BLaER1 treated with 17β-estradiol and CSF1 and Interleukin-3, amounts not matched to agents 10 nM and 100 nM (cell line): ENCODE data around the gene FRA10AC1.

ENCODE experiments used
- H3K27ac ChIP-seq, 11 experiments: shearing (Covaris generic); formaldehyde crosslinking; 2 replicates each; pipeline ENCODE4 v1.8.1; 2022
- H3K27me3 ChIP-seq, 11 experiments: shearing (Covaris generic); formaldehyde crosslinking; 2 replicates each; pipeline ENCODE4 v1.8.1; 2022
- H3K36me3 ChIP-seq, 11 experiments: shearing (Covaris generic); formaldehyde crosslinking; 2 replicates each; pipeline ENCODE4 v1.8.1; 2022
- H3K4me1 ChIP-seq, 10 experiments: shearing (Covaris generic); formaldehyde crosslinking; 2 replicates each; pipeline ENCODE4 v1.8.1; 2022
- H3K4me2 ChIP-seq, 11 experiments: shearing (Covaris generic); formaldehyde crosslinking; 2 replicates each; pipeline ENCODE4 v1.8.1; 2022
- H3K4me3 ChIP-seq, 10 experiments: shearing (Covaris generic); formaldehyde crosslinking; 2 replicates each; pipeline ENCODE4 v1.8.1; 2022
- H3K9ac ChIP-seq, 11 experiments: shearing (Covaris generic); formaldehyde crosslinking; 2 replicates each; pipeline ENCODE4 v1.8.1; 2022
- H3K9me3 ChIP-seq, 11 experiments: shearing (Covaris generic); formaldehyde crosslinking; replicated peaks in 1 of 11; 2 replicates each; pipeline ENCODE4 v1.8.1; 2022
- H4K20me1 ChIP-seq, 11 experiments: shearing (Covaris generic); formaldehyde crosslinking; 2 replicates each; pipeline ENCODE4 v1.8.1; 2022
- Cebpa-rat ChIP-seq, 11 experiments: shearing (Covaris generic); IDR thresholded peaks; 2 replicates each; pipeline ENCODE4 v1.8.1; 2022

Gene FRA10AC1

GRCh38 chr10:93726024-93726423 lies 23.6 kb upstream of the FRA10AC1 start:
- no peak overlapping the region for H3K4me3 ChIP-seq
- no peak overlapping the region for H3K4me2 ChIP-seq
- H4K20me1 ChIP-seq, result no peaks in the 10 kb centered on the region
- no peaks in the 10 kb centered on the region for H3K36me3 ChIP-seq
- peaks cover 0 to 22% (median 1%) of the 10 kb centered on the region in 10 experiments; a peak in 9 of 20 replicates for H3K4me1 ChIP-seq
- no peaks in the 10 kb centered on the region for H3K27me3 ChIP-seq
- no peak for TF ChIP-seq Cebpa-rat (IDR thresholded peaks at IDR 0.05)
- no peaks in the 10 kb centered on the region for H3K9me3 ChIP-seq
- H3K9ac ChIP-seq, result no peak overlapping the region
- H3K27ac ChIP-seq, result no peak overlapping the region

GRCh38 chr10:93723153-93723552 lies 20.8 kb upstream of the FRA10AC1 start:
- H3K27ac ChIP-seq, result no peak overlapping the region
- H3K36me3 ChIP-seq, result no peaks in the 10 kb centered on the region
- no peak overlapping the region for H3K4me3 ChIP-seq
- H3K27me3 ChIP-seq, result no peaks in the 10 kb centered on the region
- H3K9me3 ChIP-seq, result no peaks in the 10 kb centered on the region
- no peaks in the 10 kb centered on the region for H4K20me1 ChIP-seq
- peak overlapping the region in 2 of 11 experiments; percentile 61 to 65; a peak in 4 of 22 replicates for H3K4me2 ChIP-seq
- no peak for TF ChIP-seq Cebpa-rat (IDR thresholded peaks at IDR 0.05)
- no peak overlapping the region for H3K9ac ChIP-seq
- H3K4me1 ChIP-seq, result peaks cover 0 to 44% (median 13%) of the 10 kb centered on the region in 10 experiments; a peak in 11 of 20 replicates

GRCh38 chr10:93722550-93722949 lies 20.2 kb upstream of the FRA10AC1 start:
- H3K4me3 ChIP-seq, result no peak overlapping the region
- no peak overlapping the region for H3K9ac ChIP-seq
- no peak for TF ChIP-seq Cebpa-rat (IDR thresholded peaks at IDR 0.05)
- no peaks in the 10 kb centered on the region for H3K36me3 ChIP-seq
- H3K4me2 ChIP-seq, result peak overlapping the region in 2 of 11 experiments; percentile 61 to 65; a peak in 4 of 22 replicates
- no peaks in the 10 kb centered on the region for H4K20me1 ChIP-seq
- no peaks in the 10 kb centered on the region for H3K27me3 ChIP-seq
- no peak overlapping the region for H3K27ac ChIP-seq
- peaks cover 0 to 44% (median 13%) of the 10 kb centered on the region in 10 experiments; a peak in 11 of 20 replicates for H3K4me1 ChIP-seq
- no peaks in the 10 kb centered on the region for H3K9me3 ChIP-seq

GRCh38 chr10:93719901-93720300 lies 17.5 kb upstream of the FRA10AC1 start:
- H3K4me2 ChIP-seq, result peak overlapping the region in 3 of 11 experiments; percentile 45 to 65 (median 46); a peak in 5 of 22 replicates
- no peaks in the 10 kb centered on the region for H3K36me3 ChIP-seq
- no peaks in the 10 kb centered on the region for H3K9me3 ChIP-seq
- no peaks in the 10 kb centered on the region for H3K27me3 ChIP-seq
- no peak overlapping the region for H3K9ac ChIP-seq
- H4K20me1 ChIP-seq, result no peaks in the 10 kb centered on the region
- no peak overlapping the region for H3K27ac ChIP-seq
- TF ChIP-seq Cebpa-rat (IDR thresholded peaks at IDR 0.05), result no peak
- peaks cover 0 to 44% (median 13%) of the 10 kb centered on the region in 10 experiments; a peak in 11 of 20 replicates for H3K4me1 ChIP-seq
- no peak overlapping the region for H3K4me3 ChIP-seq

GRCh38 chr10:93718937-93719725 lies 16.7 kb upstream of the FRA10AC1 start:
- H3K4me3 ChIP-seq, result no peak overlapping the region

GRCh38 chr10:93716766-93717165 lies 14.4 kb upstream of the FRA10AC1 start:
- Histone ChIP-seq H3K4me3 (no peak overlapping the region), H3K27me3 (no peaks in the 10 kb centered on the region), H4K20me1 (no peaks in the 10 kb centered on the region), H3K36me3 (no peaks in the 10 kb centered on the region), H3K4me1 (peaks cover 0 to 26% (median 13%) of the 10 kb centered on the region in 10 experiments; a peak in 11 of 20 replicates), H3K4me2 (no peak overlapping the region), H3K9ac (no peak overlapping the region), H3K9me3 (no peaks in the 10 kb centered on the region), H3K27ac (no peak overlapping the region)
- TF ChIP-seq Cebpa-rat (IDR thresholded peaks at IDR 0.05), result no peak

More at GRCh38 chr10:93718937-93719725, 16.7 kb upstream of the FRA10AC1 start:
- Histone ChIP-seq H3K4me1 (peaks cover 0 to 42% (median 13%) of the 10 kb centered on the region in 10 experiments; a peak in 11 of 20 replicates), H4K20me1 (no peaks in the 10 kb centered on the region), H3K27me3 (no peaks in the 10 kb centered on the region), H3K9me3 (no peaks in the 10 kb centered on the region), H3K4me2 (peak overlapping the region in 7 of 11 experiments; percentile 24 to 65 (median 46); a peak in 11 of 22 replicates), H3K36me3 (no peaks in the 10 kb centered on the region), H3K9ac (no peak overlapping the region), H3K27ac (no peak overlapping the region)
- TF ChIP-seq Cebpa-rat (IDR thresholded peaks at IDR 0.05), result no peak

- no peak overlapping the region for H3K27ac ChIP-seq
- no peak overlapping the region for H3K4me2 ChIP-seq
- no peaks in the 10 kb centered on the region for H3K36me3 ChIP-seq
- TF ChIP-seq Cebpa-rat (IDR thresholded peaks at IDR 0.05), result no peak
- H3K9ac ChIP-seq, result no peak overlapping the region
- H3K9me3 ChIP-seq, result no peaks in the 10 kb centered on the region
- H3K4me3 ChIP-seq, result no peak overlapping the region
- no peaks in the 10 kb centered on the region for H4K20me1 ChIP-seq
- H3K27me3 ChIP-seq, result no peaks in the 10 kb centered on the region
- H3K4me1 ChIP-seq, result peaks cover 0 to 18% (median 9%) of the 10 kb centered on the region in 10 experiments; a peak in 11 of 20 replicates
These were observed 13.0 kb upstream of the FRA10AC1 start for GRCh38 chr10:93715345-93715744.

GRCh38 chr10:93712593-93712992 lies 10.2 kb upstream of the FRA10AC1 start:
- Histone ChIP-seq H3K4me2 (no peak overlapping the region), H3K4me3 (no peak overlapping the region), H4K20me1 (no peaks in the 10 kb centered on the region), H3K9ac (no peak overlapping the region), H3K27ac (no peak overlapping the region), H3K9me3 (no peaks in the 10 kb centered on the region), H3K4me1 (peaks cover 0 to 6% (median 0%) of the 10 kb centered on the region in 10 experiments; a peak in 1 of 20 replicates), H3K36me3 (no peaks in the 10 kb centered on the region), H3K27me3 (no peaks in the 10 kb centered on the region)
- TF ChIP-seq Cebpa-rat (IDR thresholded peaks at IDR 0.05), result no peak

GRCh38 chr10:93711891-93712290 lies 9.5 kb upstream of the FRA10AC1 start:
- Histone ChIP-seq H3K4me3 (no peak overlapping the region), H3K9me3 (no peaks in the 10 kb centered on the region), H3K9ac (no peak overlapping the region), H3K27me3 (no peaks in the 10 kb centered on the region), H3K36me3 (no peaks in the 10 kb centered on the region), H3K4me1 (peaks cover 0 to 6% (median 0%) of the 10 kb centered on the region in 10 experiments; a peak in 1 of 20 replicates), H4K20me1 (no peaks in the 10 kb centered on the region), H3K27ac (no peak overlapping the region), H3K4me2 (no peak overlapping the region)
- TF ChIP-seq Cebpa-rat (IDR thresholded peaks at IDR 0.05), result no peak
